ENCODE results near the gene DENND5A.

Gene DENND5A

GRCh38 chr11:9148035-9148434 is 117.1 kb downstream of the DENND5A start:
- TF ChIP-seq, protein P1, sequence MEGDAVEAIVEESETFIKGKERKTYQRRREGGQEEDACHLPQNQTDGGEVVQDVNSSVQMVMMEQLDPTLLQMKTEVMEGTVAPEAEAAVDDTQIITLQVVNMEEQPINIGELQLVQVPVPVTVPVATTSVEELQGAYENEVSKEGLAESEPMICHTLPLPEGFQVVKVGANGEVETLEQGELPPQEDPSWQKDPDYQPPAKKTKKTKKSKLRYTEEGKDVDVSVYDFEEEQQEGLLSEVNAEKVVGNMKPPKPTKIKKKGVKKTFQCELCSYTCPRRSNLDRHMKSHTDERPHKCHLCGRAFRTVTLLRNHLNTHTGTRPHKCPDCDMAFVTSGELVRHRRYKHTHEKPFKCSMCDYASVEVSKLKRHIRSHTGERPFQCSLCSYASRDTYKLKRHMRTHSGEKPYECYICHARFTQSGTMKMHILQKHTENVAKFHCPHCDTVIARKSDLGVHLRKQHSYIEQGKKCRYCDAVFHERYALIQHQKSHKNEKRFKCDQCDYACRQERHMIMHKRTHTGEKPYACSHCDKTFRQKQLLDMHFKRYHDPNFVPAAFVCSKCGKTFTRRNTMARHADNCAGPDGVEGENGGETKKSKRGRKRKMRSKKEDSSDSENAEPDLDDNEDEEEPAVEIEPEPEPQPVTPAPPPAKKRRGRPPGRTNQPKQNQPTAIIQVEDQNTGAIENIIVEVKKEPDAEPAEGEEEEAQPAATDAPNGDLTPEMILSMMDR (IDR thresholded peaks at IDR 0.05): no peak

GRCh38 chr11:9146477-9146876 is 118.7 kb downstream of the DENND5A start:
- TF ChIP-seq, protein P1 (IDR thresholded peaks at IDR 0.05): no peak

DNA sequence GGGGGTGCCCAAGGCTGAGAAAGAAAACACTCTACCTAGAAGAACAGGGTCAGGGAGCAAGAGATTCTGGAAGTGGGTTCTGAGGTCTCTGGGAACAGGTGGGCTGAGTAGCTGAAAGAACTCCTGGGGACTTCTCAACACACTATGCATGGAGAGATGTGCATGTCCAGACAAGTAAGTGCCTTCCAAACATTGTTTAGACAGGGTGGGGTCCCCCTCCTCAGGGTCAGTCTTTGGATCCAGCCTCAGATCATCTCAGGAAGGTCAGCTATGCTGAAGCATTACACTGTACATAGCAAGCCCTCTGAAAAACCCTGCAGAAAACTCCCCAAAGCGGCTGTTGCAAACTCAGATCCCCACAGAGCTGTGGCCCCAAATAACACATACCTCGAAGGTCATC is 119.9 kb downstream of the DENND5A start:
- TF ChIP-seq, protein P1 (IDR thresholded peaks at IDR 0.05): no peak

GRCh38 chr11:9144828-9145227 is 120.3 kb downstream of the DENND5A start:
- TF ChIP-seq, protein P1 (IDR thresholded peaks at IDR 0.05): no peak

GRCh38 chr11:9143721-9144120 is 121.4 kb downstream of the DENND5A start:
- TF ChIP-seq, protein P1 (IDR thresholded peaks at IDR 0.05): no peak

DNA sequence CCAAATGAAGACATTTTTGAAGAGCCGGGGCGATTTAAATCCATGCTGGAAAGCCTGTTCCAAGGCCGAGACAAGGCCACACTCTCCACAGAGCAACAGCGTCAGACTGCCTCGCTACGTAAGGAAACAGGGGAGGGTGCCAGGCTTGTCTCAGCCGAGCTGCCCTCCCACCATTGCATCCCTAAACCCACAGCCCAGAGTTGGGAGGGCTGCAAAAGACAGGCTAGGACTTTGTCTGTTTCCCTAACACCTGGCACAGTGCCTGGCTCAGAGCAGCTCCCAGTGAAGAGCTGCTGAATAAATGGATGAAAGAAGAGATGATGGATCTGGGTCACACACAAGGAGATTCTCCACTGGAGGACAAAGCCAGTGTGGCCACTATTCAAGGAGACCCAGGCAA is 122.4 kb downstream of the DENND5A start:
- TF ChIP-seq, protein P1 (IDR thresholded peaks at IDR 0.05): no peak

DNA sequence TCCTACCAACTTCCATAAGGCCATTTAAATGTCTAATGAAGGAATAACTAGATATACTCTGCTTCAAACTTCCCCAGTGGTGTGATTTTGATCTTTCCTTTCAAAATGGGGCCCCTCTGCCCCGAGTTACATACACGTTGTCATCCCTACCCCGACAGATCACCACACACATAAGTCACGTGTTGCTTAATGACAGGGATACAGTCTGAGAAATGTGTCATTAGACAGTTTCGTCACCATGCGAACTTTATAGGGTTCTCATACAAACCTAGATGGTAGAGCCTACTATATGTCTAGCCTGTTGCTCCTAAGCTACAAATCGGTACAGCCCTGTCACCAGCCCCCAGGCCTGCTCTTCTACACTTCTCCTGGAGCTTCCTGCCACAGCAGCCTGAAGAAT is 124.0 kb downstream of the DENND5A start:
- TF ChIP-seq, protein P1 (IDR thresholded peaks at IDR 0.05): no peak

DNA sequence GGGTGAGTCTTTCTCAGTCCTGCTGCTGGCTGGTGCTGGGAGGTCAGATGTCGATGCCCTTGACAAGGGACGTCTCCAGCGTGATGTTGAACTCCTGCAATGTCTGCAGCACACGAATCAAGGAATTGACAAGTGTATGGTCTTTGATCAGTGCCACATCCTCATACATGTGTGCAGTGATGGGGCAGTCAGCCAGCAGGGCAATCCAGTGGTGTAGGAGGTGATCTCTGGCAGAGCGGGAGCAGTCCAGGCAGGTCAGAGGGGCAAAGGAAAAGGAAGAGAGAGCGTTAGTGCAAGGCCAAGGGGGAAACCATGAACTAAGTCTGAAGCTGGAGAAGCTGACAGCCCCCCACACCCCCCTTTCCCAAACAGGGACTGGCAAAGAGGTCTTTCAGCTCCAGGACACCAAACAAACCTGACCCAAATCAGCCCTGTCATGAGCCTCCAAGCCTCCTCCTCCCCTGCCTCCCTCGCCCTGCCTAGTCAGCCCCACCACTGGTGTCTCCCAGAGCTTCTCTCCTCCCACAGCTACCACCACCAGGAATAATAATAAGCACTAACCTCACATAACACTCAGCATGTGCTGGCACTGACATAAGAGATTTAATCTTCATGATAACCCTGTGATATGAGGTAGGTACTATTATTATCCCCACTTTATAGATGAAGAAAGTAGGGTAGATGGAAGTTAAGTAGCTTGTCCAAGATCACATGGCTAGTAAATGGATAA is 125.4 kb downstream of the DENND5A start:
- TF ChIP-seq, protein P1 (IDR thresholded peaks at IDR 0.05): no peak
